H1 (cell line): ENCODE data around the gene ADNP. TPM values are rescaled to one million over a fixed set of nuclear protein-coding genes. Genes with fewer than 3 reads are reported as not detected.

ENCODE experiments used
- CTCF ChIA-PET: fragments of 300-600 bp; sonication (Branson Sonifier 250); formaldehyde crosslinking; loops from one replicate; lab custom pipeline; 2021; ENCODE audit not compliant: partially characterized antibody; lab: Charles Lee
- POLR2A ChIA-PET: fragments of 300-600 bp; sonication (Branson Sonifier 250); formaldehyde crosslinking; loops from one replicate; lab custom pipeline; 2021; ENCODE audit warnings: inconsistent platforms; ENCODE audit not compliant: partially characterized antibody; lab: Charles Lee
- DNase-seq, 2 experiments: peaks; one replicate each; pipeline versions ENCODE4 v3.0.0 to v3.0.0-alpha.2; 2010 to 2022; ENCODE audit warnings: low spot score in 2 of 2, low read depth in 1 of 2, mixed read lengths in 1 of 2
- FAIRE-seq: peaks from 2 replicates; lab custom pipeline; 2011; peaks lifted over from hg19 to GRCh38; lab: Jason Lieb, UNC
- H2AFZ ChIP-seq: 2 replicates; pipeline ENCODE4 v1.8.1; 2012; ENCODE audit warnings: low read length, inconsistent platforms
- H2AK5ac ChIP-seq: 2 replicates; pipeline ENCODE4 v1.6.1; 2013; ENCODE audit warnings: low read depth, low read length
- H2BK120ac ChIP-seq: replicated peaks from 2 replicates; pipeline ENCODE3; 2013; ENCODE audit warnings: low read depth, low read length, inconsistent platforms
- H2BK12ac ChIP-seq: 2 replicates; pipeline ENCODE4 v1.6.1; 2013; ENCODE audit warnings: low read depth, low read length
- H2BK15ac ChIP-seq: 2 replicates; pipeline ENCODE4 v1.6.1; 2013; ENCODE audit warnings: low read length
- H2BK20ac ChIP-seq: 2 replicates; pipeline ENCODE4 v1.6.1; 2013; ENCODE audit warnings: low read length
- H2BK5ac ChIP-seq: 2 replicates; pipeline ENCODE4 v1.6.1; 2013; ENCODE audit warnings: low read depth, low read length
- H3K14ac ChIP-seq: 2 replicates; pipeline ENCODE4 v1.6.1; 2013; ENCODE audit warnings: inconsistent platforms; ENCODE audit not compliant: insufficient read length
- H3K18ac ChIP-seq: 2 replicates; pipeline ENCODE4 v1.6.1; 2013; ENCODE audit warnings: low read length; ENCODE audit errors: extremely low read depth
- H3K23ac ChIP-seq: 2 replicates; pipeline ENCODE4 v1.6.1; 2013; ENCODE audit warnings: inconsistent platforms; ENCODE audit not compliant: insufficient read length
- H3K23me2 ChIP-seq: 2 replicates; pipeline ENCODE4 v1.6.1; 2013; ENCODE audit warnings: low read depth, low read length
- H3K27ac ChIP-seq: 2 replicates; pipeline ENCODE4 v1.6.1; 2011; ENCODE audit warnings: low read depth, low read length, inconsistent platforms
- H3K27me3 ChIP-seq, 4 experiments: replicated peaks in 1 of 4; 1 replicate in 1 of 4; 2 replicates in 3 of 4; pipeline versions ENCODE4 v1.6.1 to v1.8.1; 2011 to 2013; ENCODE audit warnings: low read length in 3 of 4, mild to moderate bottlenecking in 3 of 4, inconsistent platforms in 2 of 4, mixed read lengths in 2 of 4, moderate library complexity in 1 of 4; ENCODE audit not compliant: control insufficient read depth in 3 of 4, insufficient read depth in 3 of 4; ENCODE audit errors: extremely low read depth in 1 of 4
- H3K36me3 ChIP-seq, 4 experiments: 2 replicates each; pipeline versions ENCODE4 v1.6.1 to v1.8.1; 2011 to 2013; ENCODE audit warnings: mild to moderate bottlenecking in 4 of 4, low read length in 3 of 4, moderate library complexity in 2 of 4, control low read depth in 1 of 4, inconsistent platforms in 1 of 4; ENCODE audit not compliant: insufficient read depth in 4 of 4, control insufficient read depth in 2 of 4
- H3K4ac ChIP-seq: replicated peaks from 2 replicates; pipeline ENCODE3; 2013; ENCODE audit warnings: low read length, low read depth, mixed read lengths, inconsistent platforms; ENCODE audit not compliant: insufficient read length
- H3K4me1 ChIP-seq, 4 experiments: replicated peaks in 1 of 4; 1 replicate in 1 of 4; 2 replicates in 3 of 4; pipeline versions ENCODE4 v1.6.1 to v1.8.1; 2011 to 2013; ENCODE audit warnings: low read length in 3 of 4, inconsistent platforms in 2 of 4, mixed read lengths in 1 of 4; ENCODE audit not compliant: insufficient read depth in 4 of 4, control insufficient read depth in 3 of 4
- H3K4me2 ChIP-seq, 2 experiments: 2 replicates each; pipeline versions ENCODE4 v1.6.1 to v1.8.1; 2011 to 2013; ENCODE audit warnings: low read depth in 2 of 2, low read length in 2 of 2, control low read depth in 1 of 2, inconsistent platforms in 1 of 2, mild to moderate bottlenecking in 1 of 2; ENCODE audit not compliant: insufficient read depth in 1 of 2
- H3K4me3 ChIP-seq, 4 experiments: fragments of 200-600, 300-600 bp in 1 of 4; sonication (generic), shearing (Covaris generic), sonication (Bioruptor Twin) in 1 of 4; 2 replicates each; pipeline versions ENCODE4 v1.5.1 to v1.8.1; 2011 to 2016; ENCODE audit warnings: low read length in 4 of 4, low read depth in 3 of 4, control low read depth in 2 of 4, inconsistent platforms in 2 of 4, mild to moderate bottlenecking in 2 of 4, mixed read lengths in 1 of 4, moderate library complexity in 1 of 4; ENCODE audit not compliant: insufficient read depth in 2 of 4; ENCODE audit errors: extremely low read depth in 1 of 4
- H3K56ac ChIP-seq: replicated peaks from 2 replicates; pipeline ENCODE3; 2013; ENCODE audit warnings: low read depth, mild to moderate bottlenecking, mixed read lengths, low read length, inconsistent platforms; ENCODE audit not compliant: insufficient read length
- H3K79me1 ChIP-seq: 2 replicates; pipeline ENCODE4 v1.6.1; 2013; ENCODE audit warnings: low read depth, low read length, control low read depth
- H3K79me2 ChIP-seq, 2 experiments: 2 replicates each; pipeline versions ENCODE4 v1.6.1 to v1.8.1; 2012 to 2013; ENCODE audit warnings: low read length in 2 of 2, mild to moderate bottlenecking in 2 of 2, inconsistent platforms in 1 of 2; ENCODE audit not compliant: insufficient read depth in 2 of 2, control insufficient read depth in 1 of 2
- H3K9ac ChIP-seq, 4 experiments: replicated peaks in 1 of 4; 1 replicate in 1 of 4; 2 replicates in 3 of 4; pipeline versions ENCODE4 v1.6.1 to v1.8.1; 2011 to 2013; ENCODE audit warnings: low read depth in 3 of 4, low read length in 3 of 4, control low read depth in 2 of 4, mild to moderate bottlenecking in 2 of 4, moderate library complexity in 2 of 4, inconsistent platforms in 1 of 4; ENCODE audit errors: extremely low read depth in 1 of 4
- H3K9me3 ChIP-seq, 2 experiments: 2 replicates each; pipeline versions ENCODE4 v1.6.1 to v1.8.1; 2012 to 2013; ENCODE audit warnings: mild to moderate bottlenecking in 2 of 2, moderate library complexity in 2 of 2, control low read depth in 1 of 2, inconsistent platforms in 1 of 2, low read depth in 1 of 2, low read length in 1 of 2, mixed read lengths in 1 of 2; ENCODE audit not compliant: insufficient read depth in 2 of 2
- H4K20me1 ChIP-seq, 2 experiments: replicated peaks in 1 of 2; 2 replicates each; pipeline versions ENCODE3 to v1.8.1; 2011 to 2013; ENCODE audit warnings: inconsistent platforms in 2 of 2, low read length in 2 of 2, mild to moderate bottlenecking in 1 of 2; ENCODE audit not compliant: insufficient read depth in 2 of 2, control insufficient read depth in 1 of 2
- H4K5ac ChIP-seq: 2 replicates; pipeline ENCODE4 v1.6.1; 2013; ENCODE audit warnings: low read length, low read depth, mixed read lengths, inconsistent platforms; ENCODE audit not compliant: insufficient read length
- H4K8ac ChIP-seq: 2 replicates; pipeline ENCODE4 v1.8.0; 2013; ENCODE audit warnings: mild to moderate bottlenecking, moderate library complexity, low read length, inconsistent platforms; ENCODE audit not compliant: insufficient read depth; ENCODE audit errors: extremely low read depth
- H4K91ac ChIP-seq: replicated peaks from 2 replicates; pipeline ENCODE3; 2013; ENCODE audit warnings: low read length, mixed read lengths, inconsistent platforms; ENCODE audit not compliant: insufficient read length
- EZH2 ChIP-seq: fragments of 200-600 bp; sonication (generic); IDR thresholded peaks from 2 replicates; pipeline ENCODE4 v1.7.1; 2012; ENCODE audit warnings: low read depth, mild to moderate bottlenecking, moderate library complexity, low read length, inconsistent platforms; ENCODE audit not compliant: severe bottlenecking
- SIRT6 ChIP-seq: IDR thresholded peaks from one replicate; pipeline ENCODE4 v1.7.1; 2012; ENCODE audit warnings: low read length, inconsistent platforms
- WGBS, 2 experiments: shearing (Covaris generic) in 1 of 2; methylation state at CpG; one replicate each; pipeline versions ENCODE4 v1.1.6 to v1.1.7; 2013 to 2015; ENCODE audit warnings: low lambda C conversion rate in 2 of 2, mixed read lengths in 2 of 2, inconsistent platforms in 1 of 2, low coverage in 1 of 2, missing lambda C conversion rate in 1 of 2; ENCODE audit not compliant: insufficient replicate concordance in 2 of 2, insufficient coverage in 1 of 2, insufficient read length in 1 of 2; ENCODE audit errors: extremely low coverage in 1 of 2, missing lambda C conversion rate in 1 of 2; 5-methylcytosine and 5-hydroxymethylcytosine counted together
- polyA plus RNA-seq, 7 experiments: library from polyadenylated mRNA; depleted of rRNA in 3 of 7; stranded (reverse) in 5 of 7; unstranded in 2 of 7; fragments of >200 nt in 5 of 7; fragments of 200-250 nt in 2 of 7; gene quantifications; 1 replicate in 5 of 7; 2 replicates in 1 of 7; 4 replicates in 1 of 7; pipeline versions ENCODE4 v1.2.1 to v1.2.3, GENCODE V29; 2011 to 2013; ENCODE audit warnings: missing spikeins in 2 of 7, mixed read lengths in 2 of 7
- total RNA-seq: library from RNA; stranded (reverse); fragmentation: NEBNext Ultra II Directional; extraction: Animal tissue kit (Norgen Biotek cat#: 25700); gene quantifications from 2 replicates; pipeline ENCODE4 v1.2.1, GENCODE V29; 2021

Gene ADNP
- total and polyA plus RNA-seq, 2 of the 8 experiments (the other 6 are each of a cell fraction or from before 2014, with no cell fraction given): 31.6 to 123 TPM

DNA sequence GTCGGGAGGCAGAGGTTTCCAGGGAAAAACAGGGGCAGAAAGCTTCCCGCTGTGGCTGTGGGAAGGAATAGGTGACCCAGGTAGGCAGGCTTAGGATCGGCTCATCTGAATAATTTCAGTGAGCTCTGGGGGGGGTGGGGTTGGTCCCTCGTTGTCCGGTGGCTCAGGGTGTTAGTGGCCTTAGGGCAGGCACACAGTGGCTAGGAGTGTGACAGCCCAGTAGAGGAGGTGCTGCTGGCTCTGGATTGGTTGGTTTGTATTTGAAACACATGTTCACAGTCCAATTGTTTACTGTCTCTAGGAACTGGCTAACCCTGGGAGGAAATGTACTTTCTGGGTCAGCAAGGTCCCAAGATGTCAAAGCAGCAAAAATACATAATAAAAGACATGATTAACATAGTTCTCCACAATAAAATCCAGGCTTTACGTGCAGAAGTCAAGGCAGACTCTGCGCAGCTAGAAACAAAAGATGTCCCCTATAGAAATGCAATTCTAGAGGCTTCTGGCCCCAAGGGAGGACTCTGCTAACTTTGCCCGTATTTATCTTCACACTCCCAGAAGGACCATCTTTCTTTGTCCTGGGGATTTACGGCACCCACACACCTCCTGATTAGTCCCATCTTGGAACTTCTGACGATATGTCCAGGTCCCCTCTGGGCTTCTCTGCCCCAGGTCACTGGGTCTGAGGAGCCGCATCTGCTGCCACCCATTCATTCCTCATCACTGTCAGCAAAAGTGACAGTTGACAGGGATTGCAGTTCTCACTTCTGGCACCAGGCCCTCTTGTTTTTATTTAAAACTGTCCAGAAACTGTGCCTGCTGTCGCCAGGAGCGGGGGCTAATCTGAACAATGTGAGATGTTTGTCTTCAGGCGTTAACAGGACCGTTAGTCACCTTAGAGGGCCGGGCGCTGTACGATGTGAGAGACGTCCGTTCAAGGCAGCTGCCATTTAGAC lies 46.1 kb upstream of the ADNP start:
- Histone ChIP-seq H2BK15ac (no peak overlapping the region), H4K20me1 (no peaks in the 10 kb centered on the region), H4K8ac (no peak overlapping the region), H2AK5ac (no peak overlapping the region), H3K23ac (no peak overlapping the region), H2BK20ac (no peak overlapping the region), H2BK120ac (no peak overlapping the region), H3K27me3 (no peaks in the 10 kb centered on the region; a peak in 1 of 7 replicates), H2BK5ac (no peak overlapping the region), H3K4me3 (no peak overlapping the region), H3K79me1 (no peaks in the 10 kb centered on the region), H3K23me2 (no peaks in the 10 kb centered on the region), H3K27ac (no peak overlapping the region), H2AFZ (no peak overlapping the region), H3K14ac (no peak overlapping the region), H3K9ac (no peak overlapping the region), H3K36me3 (no peaks in the 10 kb centered on the region), H3K79me2 (no peaks in the 10 kb centered on the region), H4K91ac (no peak overlapping the region), H2BK12ac (no peak overlapping the region), H3K18ac (no peak overlapping the region), H3K9me3 (0 out of 4 replicates have a peak, but pooled peaks cover 0 to 3% of the 10 kb centered on the region in 2 experiments), H3K4me1 (peaks cover 0 to 2% (median 0%) of the 10 kb centered on the region in 4 experiments; a peak in 1 of 7 replicates), H3K56ac (no peak overlapping the region), H3K4me2 (no peak overlapping the region), H4K5ac (no peak overlapping the region), H3K4ac (no peak overlapping the region)
- FAIRE-seq (no peak), DNase-seq (no peak)
- ChIA-PET POLR2A (no interaction called here), CTCF (interaction anchor here (0.7 to 7.6 kb wide), 7 partner anchors 10 to 330 kb away, joined by 3 to 54 read pairs (median 3); no protein-coding TSS in a partner anchor)
- 92% methylated on average over 20 of the region's 20 CpGs; no CpG with 5 or more reads in 1 of the 2 experiments for WGBS, 2 experiments
- TF ChIP-seq EZH2 (no peak), SIRT6 (no peak)
